WERI-Rb-1 (cell line): ENCODE data around the gene KCNA3.
A peak's percentile ranks its signal among the peaks of the same experiment; 100 is the strongest.

Experiments
- DNase-seq: peaks from one replicate; pipeline ENCODE4 v3.0.0-alpha.2; 2020
- H3K27ac ChIP-seq: fragments of 250-450 bp; sonication (Bioruptor Pico); 2 replicates; pipeline ENCODE4 v1.5.1; 2020; ENCODE audit warnings: mild to moderate bottlenecking, moderate library complexity
- H3K27me3 ChIP-seq: fragments of 250-450 bp; sonication (Bioruptor Pico); 2 replicates; pipeline ENCODE4 v1.5.1; 2021; ENCODE audit warnings: mild to moderate bottlenecking, low read depth, moderate library complexity; ENCODE audit not compliant: insufficient read depth, severe bottlenecking
- H3K36me3 ChIP-seq: fragments of 250-450 bp; sonication (Bioruptor Pico); 2 replicates; pipeline ENCODE4 v1.5.1; 2020; ENCODE audit warnings: mild to moderate bottlenecking, moderate library complexity
- H3K4me3 ChIP-seq: 2 replicates; pipeline ENCODE4 v1.5.1; 2011; ENCODE audit warnings: low read depth, mild to moderate bottlenecking, control low read depth, low read length
- H3K9me3 ChIP-seq: fragments of 250-450 bp; sonication (Bioruptor Pico); 2 replicates; pipeline ENCODE4 v1.5.1; 2021; ENCODE audit warnings: mild to moderate bottlenecking, moderate library complexity; ENCODE audit not compliant: severe bottlenecking
- CTCF ChIP-seq: IDR thresholded peaks from 2 replicates; pipeline ENCODE4 v1.5.1; 2011; ENCODE audit warnings: low read depth, mild to moderate bottlenecking, control low read depth, inconsistent platforms, low read length

Gene KCNA3

GRCh38 chr1:110680036-110680735, 5.4 kb upstream of the KCNA3 start:
- no peak for TF ChIP-seq CTCF
- Histone ChIP-seq H3K36me3 (no peaks in the 10 kb centered on the region), H3K9me3 (no peaks in the 10 kb centered on the region), H3K27me3 (no peaks in the 10 kb centered on the region), H3K4me3 (no peak overlapping the region), H3K27ac (no peak overlapping the region)
- DNase-seq: no peak

GRCh38 chr1:110677526-110677925, 2.8 kb upstream of the KCNA3 start:
- peaks cover 5% of the 10 kb centered on the region for H3K9me3 ChIP-seq
- TF ChIP-seq CTCF: no peak
- no peak overlapping the region for H3K27ac ChIP-seq
- no peaks in the 10 kb centered on the region for H3K27me3 ChIP-seq
- H3K4me3 ChIP-seq: no peak overlapping the region
- DNase-seq: no peak
- no peaks in the 10 kb centered on the region for H3K36me3 ChIP-seq

- Histone ChIP-seq H3K36me3 (no peaks in the 10 kb centered on the region), H3K9me3 (peaks cover 5% of the 10 kb centered on the region), H3K27ac (no peak overlapping the region), H3K4me3 (no peak overlapping the region), H3K27me3 (no peaks in the 10 kb centered on the region)
- DNase-seq: no peak
- no peak for TF ChIP-seq CTCF
Observed at GRCh38 chr1:110676970-110677369, 2.2 kb upstream of the KCNA3 start.

GRCh38 chr1:110675060-110675791, 486 bp upstream of the KCNA3 start:
- H3K4me3 ChIP-seq: peak overlapping the region; percentile 55

GRCh38 chr1:110673805-110674336, 869 bp downstream of the KCNA3 start:
- no peak for DNase-seq
- H3K27me3 ChIP-seq: no peaks in the 10 kb centered on the region
- no peaks in the 10 kb centered on the region for H3K36me3 ChIP-seq
- H3K9me3 ChIP-seq: peaks cover 5% of the 10 kb centered on the region
- no peak overlapping the region for H3K27ac ChIP-seq
- no peak for TF ChIP-seq CTCF
- no peak overlapping the region for H3K4me3 ChIP-seq

More at GRCh38 chr1:110675060-110675791, 486 bp upstream of the KCNA3 start:
- Histone ChIP-seq H3K9me3 (peaks cover 5% of the 10 kb centered on the region), H3K36me3 (no peaks in the 10 kb centered on the region), H3K27ac (peak overlapping the region; percentile 68), H3K27me3 (no peaks in the 10 kb centered on the region)
- DNase-seq: peak; percentile 54
- no peak for TF ChIP-seq CTCF
